Measurements from ENCODE around the gene GPC2. TPM values are rescaled to one million over a fixed set of nuclear protein-coding genes. Genes with fewer than 3 reads are reported as not detected.

The GPC2 gene
- total and polyA plus RNA-seq, 2 experiments from 2014 or later: 0.16 to 0.22 TPM

DNA sequence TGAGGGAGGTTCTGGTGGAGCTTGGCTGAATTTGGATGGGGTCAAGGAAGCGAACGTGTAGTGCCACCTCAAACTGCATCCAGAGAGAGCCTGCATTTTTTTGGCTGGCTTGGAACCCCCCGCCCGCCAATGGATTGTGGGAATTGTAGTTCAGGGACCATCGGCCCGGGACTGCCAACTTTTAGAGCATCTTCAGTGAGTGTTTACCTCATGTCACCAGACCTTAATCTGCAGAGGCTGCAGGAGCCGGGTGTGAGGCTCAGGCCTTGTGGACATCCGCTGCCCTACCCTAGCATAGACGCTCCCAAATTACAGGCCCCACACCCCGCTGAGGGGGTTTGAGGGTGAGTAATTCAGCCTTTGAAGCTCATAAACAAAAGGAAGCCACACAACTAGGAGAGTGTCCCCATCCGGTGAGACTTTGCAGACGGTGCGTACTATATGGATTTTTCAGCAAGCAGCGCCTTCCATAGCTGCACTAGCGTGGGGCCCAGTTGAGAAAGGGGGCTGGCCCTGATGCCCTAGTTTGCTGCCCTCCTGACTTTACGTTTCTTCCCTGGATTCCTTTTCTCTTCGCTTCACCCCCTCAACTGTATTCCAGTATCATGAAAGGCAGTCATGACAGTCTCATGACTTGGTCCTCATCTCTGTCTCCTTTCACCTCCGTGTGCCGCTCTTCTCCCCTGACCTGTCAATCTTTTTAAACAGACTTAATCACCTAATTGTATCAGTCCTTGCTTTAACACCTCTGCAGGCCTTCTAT, 57.0 kb downstream of the GPC2 start:
- Histone ChIP-seq H3K79me2 (ENCODE audit: insufficient read depth) (peaks cover 43% of the 10 kb centered on the region), H4K20me1 (ENCODE audit: insufficient read depth) (no peaks in the 10 kb centered on the region), H3K4me3 (peak overlapping the region; percentile 88), H3K4me2 (ENCODE audit: unreplicated experiment) (peak overlapping the region; percentile 76), H3K9me3 (ENCODE audit: low read depth) (no peaks in the 10 kb centered on the region), H3K9ac (peak overlapping the region; percentile 84), H2AFZ (peak overlapping the region; percentile 86), H3K27ac (peak overlapping the region; percentile 87), H3K36me3 (ENCODE audit: low read depth) (no peaks in the 10 kb centered on the region), H3F3A (ENCODE audit: insufficient read depth) (peaks cover 4% of the 10 kb centered on the region), H3K9me2 (ENCODE audit: insufficient read depth) (no peaks in the 10 kb centered on the region), H3K27me3 (replicated peaks; ENCODE audit: insufficient read depth) (no peaks in the 10 kb centered on the region), H3K4me1 (ENCODE audit: insufficient read depth) (peaks cover 10% of the 10 kb centered on the region; the same call in 1 of the 2 replicates)
- WGBS, 2 experiments (ENCODE audit: low coverage in 1 of 2, low lambda C conversion rate in 2 of 2, missing lambda C conversion rate in 2 of 2): 6 to 11% methylated on average over 19 of the region's 19 CpGs
- peak; percentile 83 for DNase-seq
- TF ChIP-seq EZH2phosphoT487 (IDR thresholded peaks at IDR 0.05; ENCODE audit: insufficient read depth, low read depth) (no peak), EZH2 (IDR thresholded peaks at IDR 0.05; ENCODE audit: insufficient read depth, poor library complexity, severe bottlenecking) (no peak)
- in situ Hi-C loops (cut with MboI): no loop called here

Small RNAs within 50 kb of the gene (microRNA-seq; reads per million reads assigned to microRNA genes)
- gene MIR4658 (ENCODE audit: borderline number of aligned reads): not detected

Other genes with a start within 250 kb of the GPC2 start
- gene GJC3, start 247.8 kb downstream of the GPC2 start, total RNA-seq (2014; rRNA removed; shearing (Covaris generic)): not detected in 2 replicates
- not detected in 2 replicates for gene GJC3, start 247.8 kb downstream of the GPC2 start, polyA plus RNA-seq (2016; fragmentation: Nextera tagmentation; extraction: Ambion mirVana)
- gene AZGP1, start 201.3 kb downstream of the GPC2 start, total RNA-seq (2014; rRNA removed; shearing (Covaris generic)): not detected in 2 replicates
- not detected in 2 replicates for gene AZGP1, start 201.3 kb downstream of the GPC2 start, polyA plus RNA-seq (2016; fragmentation: Nextera tagmentation; extraction: Ambion mirVana)
- 17.8 and 21.9 TPM in 2 replicates for gene ZKSCAN1, start 161.8 kb downstream of the GPC2 start, total RNA-seq (2014; rRNA removed; shearing (Covaris generic))
- gene ZKSCAN1, start 161.8 kb downstream of the GPC2 start, polyA plus RNA-seq (2016; fragmentation: Nextera tagmentation; extraction: Ambion mirVana): 33.7 and 37.0 TPM in 2 replicates
- 3.4 and 6.3 TPM in 2 replicates for gene ZSCAN21, start 127.6 kb downstream of the GPC2 start, total RNA-seq (2014; rRNA removed; shearing (Covaris generic))
- 7.9 and 8.2 TPM in 2 replicates for gene ZSCAN21, start 127.6 kb downstream of the GPC2 start, polyA plus RNA-seq (2016; fragmentation: Nextera tagmentation; extraction: Ambion mirVana)
- 13.8 and 24.9 TPM in 2 replicates for gene ZNF3, start 95.7 kb downstream of the GPC2 start, total RNA-seq (2014; rRNA removed; shearing (Covaris generic))
- 13.3 and 15.0 TPM in 2 replicates for gene ZNF3, start 95.7 kb downstream of the GPC2 start, polyA plus RNA-seq (2016; fragmentation: Nextera tagmentation; extraction: Ambion mirVana)
- 59.1 and 79.1 TPM in 2 replicates for gene COPS6, start 88.4 kb downstream of the GPC2 start, total RNA-seq (2014; rRNA removed; shearing (Covaris generic))
- 214 and 223 TPM in 2 replicates for gene COPS6, start 88.4 kb downstream of the GPC2 start, polyA plus RNA-seq (2016; fragmentation: Nextera tagmentation; extraction: Ambion mirVana)
- gene MCM7, start 76.0 kb downstream of the GPC2 start, total RNA-seq (2014; rRNA removed; shearing (Covaris generic)): 61.3 and 93.1 TPM in 2 replicates
- 49.6 and 53.7 TPM in 2 replicates for gene MCM7, start 76.0 kb downstream of the GPC2 start, polyA plus RNA-seq (2016; fragmentation: Nextera tagmentation; extraction: Ambion mirVana)
- gene AP4M1, start 75.7 kb downstream of the GPC2 start, total RNA-seq (2014; rRNA removed; shearing (Covaris generic)): 13.7 and 16.2 TPM in 2 replicates
- gene AP4M1, start 75.7 kb downstream of the GPC2 start, polyA plus RNA-seq (2016; fragmentation: Nextera tagmentation; extraction: Ambion mirVana): 18.7 and 19.4 TPM in 2 replicates
- 40.5 and 69.8 TPM in 2 replicates for gene TAF6, start 58.0 kb downstream of the GPC2 start, total RNA-seq (2014; rRNA removed; shearing (Covaris generic))
- gene TAF6, start 58.0 kb downstream of the GPC2 start, polyA plus RNA-seq (2016; fragmentation: Nextera tagmentation; extraction: Ambion mirVana): 53.0 and 55.2 TPM in 2 replicates
- 26.2 and 37.8 TPM in 2 replicates for gene CNPY4, start 57.7 kb downstream of the GPC2 start, total RNA-seq (2014; rRNA removed; shearing (Covaris generic))
- gene CNPY4, start 57.7 kb downstream of the GPC2 start, polyA plus RNA-seq (2016; fragmentation: Nextera tagmentation; extraction: Ambion mirVana): 26.9 and 29.9 TPM in 2 replicates
- gene MBLAC1, start 50.4 kb downstream of the GPC2 start, total RNA-seq (2014; rRNA removed; shearing (Covaris generic)): 0.43 and 1.9 TPM in 2 replicates
- gene MBLAC1, start 50.4 kb downstream of the GPC2 start, polyA plus RNA-seq (2016; fragmentation: Nextera tagmentation; extraction: Ambion mirVana): 1.3 TPM in 2 replicates
- 49.4 and 54.0 TPM in 2 replicates for gene LAMTOR4, start 28.5 kb downstream of the GPC2 start, total RNA-seq (2014; rRNA removed; shearing (Covaris generic))
- 92.2 and 96.7 TPM in 2 replicates for gene LAMTOR4, start 28.5 kb downstream of the GPC2 start, polyA plus RNA-seq (2016; fragmentation: Nextera tagmentation; extraction: Ambion mirVana)
- 7.0 and 11.8 TPM in 2 replicates for gene TRAPPC14, start 18.7 kb downstream of the GPC2 start, total RNA-seq (2014; rRNA removed; shearing (Covaris generic))
- 5.1 and 5.8 TPM in 2 replicates for gene TRAPPC14, start 18.7 kb downstream of the GPC2 start, polyA plus RNA-seq (2016; fragmentation: Nextera tagmentation; extraction: Ambion mirVana)
- 0.51 and 1.6 TPM in 2 replicates for gene GAL3ST4, start 8.8 kb downstream of the GPC2 start, total RNA-seq (2014; rRNA removed; shearing (Covaris generic))
- 1.5 TPM in 2 replicates for gene GAL3ST4, start 8.8 kb downstream of the GPC2 start, polyA plus RNA-seq (2016; fragmentation: Nextera tagmentation; extraction: Ambion mirVana)
- gene STAG3, start 537 bp upstream of the GPC2 start, total RNA-seq (2014; rRNA removed; shearing (Covaris generic)): 0.97 TPM in 1 of 2 replicates, not detected in the other
- gene STAG3, start 537 bp upstream of the GPC2 start, polyA plus RNA-seq (2016; fragmentation: Nextera tagmentation; extraction: Ambion mirVana): 0.65 and 1.1 TPM in 2 replicates
- not detected in 2 replicates for gene PVRIG, start 42.6 kb upstream of the GPC2 start, total RNA-seq (2014; rRNA removed; shearing (Covaris generic))
- 0.34 TPM in 1 of 2 replicates, not detected in the other for gene PVRIG, start 42.6 kb upstream of the GPC2 start, polyA plus RNA-seq (2016; fragmentation: Nextera tagmentation; extraction: Ambion mirVana)
- gene SPDYE3, start 130.3 kb upstream of the GPC2 start, total RNA-seq (2014; rRNA removed; shearing (Covaris generic)): not detected in 2 replicates
- gene SPDYE3, start 130.3 kb upstream of the GPC2 start, polyA plus RNA-seq (2016; fragmentation: Nextera tagmentation; extraction: Ambion mirVana): 3.5 and 3.8 TPM in 2 replicates
- gene PILRB, start 180.7 kb upstream of the GPC2 start, total RNA-seq (2014; rRNA removed; shearing (Covaris generic)): 10.8 and 21.8 TPM in 2 replicates
- 7.6 and 10.7 TPM in 2 replicates for gene PILRB, start 180.7 kb upstream of the GPC2 start, polyA plus RNA-seq (2016; fragmentation: Nextera tagmentation; extraction: Ambion mirVana)
- gene PILRA, start 196.1 kb upstream of the GPC2 start, total RNA-seq (2014; rRNA removed; shearing (Covaris generic)): not detected in 2 replicates
- gene PILRA, start 196.1 kb upstream of the GPC2 start, polyA plus RNA-seq (2016; fragmentation: Nextera tagmentation; extraction: Ambion mirVana): 1.7 TPM in 2 replicates

Measured in GM23248 (cell line).